ENCODE measurements around the gene HBD. TPM values are rescaled to one million over a fixed set of nuclear protein-coding genes. Genes with fewer than 3 reads are reported as not detected.

Gene HBD
- total RNA-seq, 4 donors from 2014 or later = not detected

DNA sequence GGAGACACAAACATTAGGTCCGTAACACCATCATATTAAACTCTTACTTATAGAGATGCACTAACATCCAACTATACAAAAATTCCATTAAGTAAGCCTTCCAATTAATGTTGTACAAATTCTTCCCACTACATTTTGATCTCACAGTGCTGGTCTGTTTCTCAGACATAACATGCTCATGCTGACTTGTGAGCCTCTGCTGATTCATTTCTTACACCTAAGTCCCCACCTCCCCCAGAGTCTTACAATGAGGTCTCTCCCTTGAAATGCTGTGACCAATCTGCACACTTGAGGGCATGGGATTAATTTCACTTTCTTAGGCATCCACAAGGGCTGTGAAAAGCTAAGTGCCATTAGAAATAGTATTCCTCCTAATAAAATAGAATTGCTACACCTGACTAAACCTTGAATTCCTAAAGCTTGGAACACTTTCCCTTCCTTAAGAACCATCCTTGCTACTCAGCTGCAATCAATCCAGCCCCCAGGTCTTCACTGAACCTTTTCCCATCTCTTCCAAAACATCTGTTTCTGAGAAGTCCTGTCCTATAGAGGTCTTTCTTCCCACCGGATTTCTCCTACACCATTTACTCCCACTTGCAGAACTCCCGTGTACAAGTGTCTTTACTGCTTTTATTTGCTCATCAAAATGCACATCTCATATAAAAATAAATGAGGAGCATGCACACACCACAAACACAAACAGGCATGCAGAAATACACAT is 13.3 kb upstream of the HBD start:
- TF ChIP-seq, protein P1, sequence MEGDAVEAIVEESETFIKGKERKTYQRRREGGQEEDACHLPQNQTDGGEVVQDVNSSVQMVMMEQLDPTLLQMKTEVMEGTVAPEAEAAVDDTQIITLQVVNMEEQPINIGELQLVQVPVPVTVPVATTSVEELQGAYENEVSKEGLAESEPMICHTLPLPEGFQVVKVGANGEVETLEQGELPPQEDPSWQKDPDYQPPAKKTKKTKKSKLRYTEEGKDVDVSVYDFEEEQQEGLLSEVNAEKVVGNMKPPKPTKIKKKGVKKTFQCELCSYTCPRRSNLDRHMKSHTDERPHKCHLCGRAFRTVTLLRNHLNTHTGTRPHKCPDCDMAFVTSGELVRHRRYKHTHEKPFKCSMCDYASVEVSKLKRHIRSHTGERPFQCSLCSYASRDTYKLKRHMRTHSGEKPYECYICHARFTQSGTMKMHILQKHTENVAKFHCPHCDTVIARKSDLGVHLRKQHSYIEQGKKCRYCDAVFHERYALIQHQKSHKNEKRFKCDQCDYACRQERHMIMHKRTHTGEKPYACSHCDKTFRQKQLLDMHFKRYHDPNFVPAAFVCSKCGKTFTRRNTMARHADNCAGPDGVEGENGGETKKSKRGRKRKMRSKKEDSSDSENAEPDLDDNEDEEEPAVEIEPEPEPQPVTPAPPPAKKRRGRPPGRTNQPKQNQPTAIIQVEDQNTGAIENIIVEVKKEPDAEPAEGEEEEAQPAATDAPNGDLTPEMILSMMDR (IDR thresholded peaks at IDR 0.05) = no peak
- no peak for TF ChIP-seq POLR2AphosphoS5 (IDR thresholded peaks at IDR 0.05)
- no peak for TF ChIP-seq EP300 (IDR thresholded peaks at IDR 0.05)
- no peak for TF ChIP-seq POLR2A (IDR thresholded peaks at IDR 0.05)
- WGBS, 2 donors (ENCODE audit: low coverage in 1 of 2) = 81 to 92% methylated on average over 3 of the region's 3 CpGs
- H3K4me3 ChIP-seq = no peak overlapping the region
- ATAC-seq = no peak
- no peak overlapping the region for H3K27ac ChIP-seq
- H3K27me3 ChIP-seq = peaks cover 6% of the 10 kb centered on the region
- H3K4me1 ChIP-seq = no peaks in the 10 kb centered on the region
- H3K9me3 ChIP-seq = no peaks in the 10 kb centered on the region
- no peaks in the 10 kb centered on the region for H3K36me3 ChIP-seq

DNA sequence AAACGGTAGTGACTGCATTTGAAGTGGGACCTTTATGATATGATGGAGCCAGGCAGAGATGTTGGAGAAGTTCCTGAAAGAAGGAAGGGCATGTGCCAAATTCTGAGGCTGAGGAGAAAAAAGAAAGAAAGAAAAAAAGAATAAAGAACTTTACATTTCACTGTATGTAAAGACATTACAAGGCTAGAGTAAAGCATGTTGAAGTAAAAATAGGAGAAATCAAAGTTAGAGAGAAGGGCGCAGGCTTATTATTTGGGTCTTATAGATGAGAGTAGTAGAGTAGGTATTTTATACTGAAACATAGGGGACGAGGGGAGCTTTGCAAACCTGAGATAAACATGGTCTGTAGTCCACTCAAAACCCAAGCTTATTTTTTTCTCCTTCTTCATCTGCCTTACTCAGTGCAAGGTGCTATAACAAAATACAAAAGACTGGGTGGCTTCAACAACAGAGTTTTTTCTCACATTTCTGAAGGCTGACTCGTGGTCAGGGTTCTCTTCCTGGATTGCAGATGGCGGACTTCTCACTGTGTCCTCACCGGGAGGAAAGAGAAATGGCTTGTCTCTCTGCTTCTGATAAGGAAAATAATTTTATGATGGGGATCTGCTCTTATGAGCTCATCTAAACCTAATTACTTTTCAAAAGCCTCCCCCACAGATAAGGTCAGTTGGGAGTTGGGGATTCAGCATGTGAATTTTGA is 12.6 kb upstream of the HBD start:
- no peak for ATAC-seq
- 63 to 84% methylated on average over 3 to 6 of the region's 6 CpGs for WGBS, 2 donors (ENCODE audit: low coverage in 1 of 2)
- Histone ChIP-seq H3K27me3 (peaks cover 6% of the 10 kb centered on the region), H3K9me3 (no peaks in the 10 kb centered on the region), H3K4me1 (no peaks in the 10 kb centered on the region), H3K27ac (no peak overlapping the region), H3K36me3 (no peaks in the 10 kb centered on the region), H3K4me3 (no peak overlapping the region)
- TF ChIP-seq, protein P1 (IDR thresholded peaks at IDR 0.05) = no peak
- TF ChIP-seq POLR2A (IDR thresholded peaks at IDR 0.05) (no peak), EP300 (IDR thresholded peaks at IDR 0.05) (no peak), POLR2AphosphoS5 (IDR thresholded peaks at IDR 0.05) (no peak)

DNA sequence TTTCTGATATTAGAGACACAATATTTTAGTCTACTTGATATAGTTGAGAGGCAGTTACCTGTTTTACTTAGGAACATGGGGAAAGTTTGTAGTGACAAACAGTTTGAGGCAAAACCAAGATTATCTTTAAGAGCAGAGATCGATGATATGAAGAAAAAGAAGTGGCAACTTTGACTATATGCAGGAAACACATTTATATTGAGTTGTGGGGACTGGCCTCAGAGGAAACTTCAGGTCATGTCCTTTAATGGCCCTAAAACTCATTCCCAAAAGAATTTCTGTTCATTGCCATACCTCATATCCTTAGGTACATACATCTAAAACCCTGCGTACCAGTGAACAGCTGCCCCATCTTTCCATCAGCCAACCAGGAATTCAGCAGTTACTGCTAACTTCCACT is 10.9 kb upstream of the HBD start:
- no peak for ATAC-seq
- peaks cover 6% of the 10 kb centered on the region for H3K27me3 ChIP-seq
- H3K27ac ChIP-seq = no peak overlapping the region
- H3K9me3 ChIP-seq = no peaks in the 10 kb centered on the region
- H3K4me3 ChIP-seq = no peak overlapping the region
- 70 to 100% methylated on average over 1 to 2 of the region's 2 CpGs for WGBS, 2 donors (ENCODE audit: low coverage in 1 of 2)
- no peaks in the 10 kb centered on the region for H3K4me1 ChIP-seq
- no peaks in the 10 kb centered on the region for H3K36me3 ChIP-seq
- no peak for TF ChIP-seq EP300 (IDR thresholded peaks at IDR 0.05)
- TF ChIP-seq, protein P1 (IDR thresholded peaks at IDR 0.05) = no peak
- TF ChIP-seq POLR2A (IDR thresholded peaks at IDR 0.05) = no peak
- no peak for TF ChIP-seq POLR2AphosphoS5 (IDR thresholded peaks at IDR 0.05)

DNA sequence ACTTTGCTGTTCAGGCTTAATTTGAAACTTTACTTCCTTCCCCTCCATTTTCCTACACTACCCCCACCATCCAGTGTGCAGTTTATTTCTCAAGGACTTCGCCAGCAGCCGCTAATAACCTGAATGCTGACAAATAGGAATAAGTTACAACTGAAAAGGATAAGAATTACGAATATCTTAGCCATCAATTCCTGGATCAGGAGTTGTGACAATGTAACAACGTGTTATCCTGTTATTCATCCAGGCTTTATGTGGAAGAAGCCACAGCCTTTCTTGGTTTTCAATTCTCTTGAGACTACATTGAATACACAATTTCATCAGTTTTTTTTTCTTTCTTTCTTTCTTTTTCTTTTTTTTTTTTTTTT is 9.5 kb upstream of the HBD start:
- ATAC-seq = no peak
- H3K4me3 ChIP-seq = no peak overlapping the region

More for the DNA sequence above, 9.5 kb upstream of the HBD start:
- Histone ChIP-seq H3K9me3 (no peaks in the 10 kb centered on the region), H3K27ac (no peak overlapping the region), H3K27me3 (peaks cover 6% of the 10 kb centered on the region), H3K36me3 (no peaks in the 10 kb centered on the region), H3K4me1 (no peaks in the 10 kb centered on the region)
- WGBS, 2 donors (ENCODE audit: low coverage in 1 of 2) = 60 to 76% methylated on average over 2 to 4 of the region's 4 CpGs
- TF ChIP-seq POLR2AphosphoS5 (IDR thresholded peaks at IDR 0.05) (no peak), EP300 (IDR thresholded peaks at IDR 0.05) (no peak), POLR2A (IDR thresholded peaks at IDR 0.05) (no peak)
- TF ChIP-seq, protein P1 (IDR thresholded peaks at IDR 0.05) = no peak
